Amniotic stem cell (primary cell): Measurements from ENCODE around the gene HPCAL1.

Source experiments
- DNase-seq: peaks from one replicate; lab custom pipeline; 2025; lab: John Stamatoyannopoulos, UW

Gene HPCAL1

DNA sequence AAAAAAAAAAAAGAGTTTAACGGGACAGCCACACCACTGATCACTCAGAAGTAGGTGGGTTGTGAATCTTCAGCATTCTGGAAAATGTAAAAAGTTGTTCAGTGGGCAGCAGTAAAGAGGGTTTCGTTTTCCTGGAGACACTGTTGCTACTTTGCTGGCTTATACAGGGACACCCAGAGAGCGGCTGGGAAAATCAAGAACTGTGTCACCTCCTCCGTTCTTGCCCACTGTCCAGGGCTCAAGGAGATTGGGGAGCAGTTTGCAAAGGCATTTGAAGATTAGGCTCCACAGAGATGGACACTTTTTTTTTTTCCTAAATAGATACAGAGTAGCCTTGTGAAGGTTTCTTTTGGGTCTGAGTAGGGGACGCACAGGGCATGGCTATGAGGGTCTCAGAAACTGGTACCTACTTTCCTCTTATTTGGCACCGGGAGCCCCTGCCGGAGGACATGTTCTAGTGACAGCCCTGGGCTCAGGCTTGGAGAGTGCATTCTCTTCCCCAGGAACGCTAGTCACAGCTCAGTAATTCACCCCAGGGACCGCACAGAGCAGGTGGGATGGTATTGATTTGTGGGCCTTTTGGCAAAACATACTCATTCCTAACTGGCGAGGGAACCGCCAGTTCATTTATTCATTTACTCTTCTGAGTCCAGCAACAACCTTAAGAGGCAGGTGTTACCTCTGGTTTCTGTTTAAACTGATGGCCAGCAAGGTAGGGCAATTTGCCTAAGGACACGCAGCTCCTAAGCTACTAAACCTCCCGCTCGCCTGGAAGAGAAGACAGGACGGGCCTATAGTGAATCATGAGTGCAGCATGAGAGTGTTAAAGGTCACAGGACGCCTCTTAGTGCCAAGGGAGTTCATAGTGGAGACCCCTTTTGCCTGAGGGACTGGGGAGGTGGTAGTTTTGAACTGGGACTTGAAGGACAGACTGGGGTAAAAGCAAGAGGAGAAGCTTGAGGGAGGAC is 53.1 kb downstream of the HPCAL1 start:
- no peak for DNase-seq

DNA sequence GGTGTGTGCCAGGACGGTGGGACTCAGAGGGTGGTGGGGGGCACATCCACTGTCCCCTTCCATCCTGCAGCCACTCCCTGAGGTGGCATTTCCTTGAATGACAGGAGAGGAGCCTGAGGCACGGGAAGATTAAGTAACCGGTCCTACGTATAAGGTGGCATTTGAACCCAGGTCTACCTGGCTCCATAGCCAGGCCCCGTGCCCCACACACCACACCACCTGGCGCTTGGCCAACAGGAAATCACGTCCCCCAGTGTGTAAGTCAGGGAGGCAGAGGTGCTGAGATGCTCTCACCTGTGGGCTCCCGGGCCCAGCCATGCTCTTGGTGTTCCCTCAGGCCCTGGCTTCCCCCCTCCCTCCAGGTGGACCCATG is 53.7 kb downstream of the HPCAL1 start:
- no peak for DNase-seq

DNA sequence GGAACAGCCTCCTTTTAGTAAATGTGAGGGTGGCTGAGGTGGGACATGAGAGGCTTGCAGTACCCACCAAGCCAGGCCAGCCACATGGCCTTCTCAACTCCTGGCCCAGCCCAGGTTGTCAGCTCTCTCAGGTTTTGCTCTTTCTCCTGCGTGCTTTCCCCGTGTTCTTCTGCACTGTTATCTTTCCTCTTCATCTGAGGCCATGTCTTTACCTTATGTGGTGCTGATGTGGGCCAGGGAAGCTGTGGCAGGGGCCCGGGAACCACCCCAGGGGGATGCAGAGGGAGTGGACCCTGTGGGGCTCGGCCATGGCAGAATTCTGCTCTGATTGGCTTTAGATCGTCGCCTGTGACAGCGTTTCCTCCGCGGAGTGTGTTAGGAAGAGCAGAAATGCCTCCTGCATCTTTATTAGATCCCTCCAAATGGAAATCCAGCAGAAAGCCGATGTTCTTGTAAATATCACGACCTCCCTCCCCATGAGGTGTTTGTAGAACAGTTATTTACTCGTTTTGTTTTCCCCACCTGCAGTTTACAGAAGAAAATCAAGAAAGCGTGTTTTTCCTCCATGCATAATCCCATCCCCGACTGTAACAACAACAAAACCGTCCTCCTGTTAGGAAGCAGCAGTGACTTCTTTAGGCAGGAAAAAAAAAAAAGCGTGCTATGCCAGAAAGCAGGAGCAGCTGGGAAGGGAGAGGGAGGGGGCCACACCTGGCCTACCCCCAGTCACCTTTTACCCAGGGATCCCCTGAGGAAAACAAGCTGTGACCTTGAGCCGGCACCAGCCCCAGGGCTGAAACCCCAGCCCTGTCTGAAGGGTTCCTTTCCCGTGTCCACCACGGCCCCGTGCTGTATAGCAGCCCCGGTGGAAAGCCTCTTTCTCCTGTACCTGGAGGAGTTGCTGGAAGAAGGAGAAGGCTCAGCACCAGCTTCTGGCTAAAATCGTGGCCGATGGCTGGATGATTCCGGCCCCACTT is 54.8 kb downstream of the HPCAL1 start:
- DNase-seq, result no peak

DNA sequence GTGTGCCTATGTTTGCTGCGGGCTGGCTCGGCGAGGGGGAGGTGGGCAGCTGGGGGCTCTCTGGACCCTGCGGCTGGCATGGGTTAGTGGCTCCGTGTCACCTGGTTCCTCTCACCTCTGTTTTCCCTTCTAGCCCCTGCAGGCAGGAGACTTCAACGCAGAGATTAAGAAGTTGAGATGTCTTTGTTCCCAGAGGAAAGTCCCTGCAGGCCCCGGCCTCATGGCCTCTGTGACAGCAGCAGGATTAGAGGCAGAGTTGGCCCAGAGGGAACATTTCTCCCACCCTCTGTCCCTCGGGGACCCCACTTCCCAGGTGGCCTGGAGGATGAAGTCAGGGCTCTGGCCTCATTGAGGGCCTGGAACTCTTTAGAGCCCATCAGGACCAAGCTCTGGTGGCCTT is 56.5 kb downstream of the HPCAL1 start:
- no peak for DNase-seq

DNA sequence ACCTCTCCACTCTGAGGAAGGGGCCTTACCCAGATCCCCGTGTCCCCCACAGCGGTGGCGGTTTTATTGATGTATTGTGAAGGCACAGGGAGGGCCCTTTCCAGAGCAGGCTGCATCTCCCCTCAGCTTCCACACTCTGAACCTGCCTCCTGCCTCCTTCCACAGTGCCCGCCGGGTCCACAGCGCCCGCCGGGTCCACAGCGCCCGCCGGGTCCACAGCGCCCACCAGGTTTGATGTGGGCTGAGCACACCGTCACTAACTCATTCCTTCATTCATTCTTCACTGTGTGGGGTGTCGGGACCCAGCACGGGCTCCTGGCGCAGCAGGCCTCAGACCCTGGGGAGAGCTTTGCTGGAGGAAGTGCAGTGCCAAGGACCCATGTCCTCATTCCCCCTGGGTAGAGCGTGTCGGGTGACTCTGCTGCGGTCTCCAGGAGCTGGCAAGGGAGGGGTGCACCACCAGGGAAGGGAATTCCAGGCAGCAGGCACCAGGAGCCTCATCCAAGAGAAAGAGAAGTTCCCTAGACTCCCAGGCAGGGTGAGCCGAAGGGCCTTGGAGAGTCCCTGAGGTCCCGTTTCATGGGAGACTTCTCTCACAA is 57.1 kb downstream of the HPCAL1 start:
- DNase-seq, result no peak

DNA sequence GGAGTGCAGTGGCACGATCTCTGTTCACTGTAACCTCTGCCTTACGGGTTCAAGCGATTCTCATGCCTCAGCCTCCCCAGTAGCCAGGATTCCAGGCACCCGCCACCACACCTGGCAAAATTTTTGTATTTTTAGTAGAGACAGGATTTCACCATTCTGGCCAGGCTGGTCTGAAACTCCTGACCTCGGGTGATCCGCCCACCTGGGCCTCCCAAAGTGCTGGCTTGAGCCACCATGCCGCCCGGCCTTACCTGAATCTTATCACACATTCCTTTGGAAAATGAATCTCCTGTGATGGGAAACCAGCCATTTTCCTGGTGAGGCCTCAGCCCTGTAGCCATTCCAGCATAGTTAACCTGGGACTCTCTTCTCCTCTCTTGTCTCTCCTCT is 57.8 kb downstream of the HPCAL1 start:
- no peak for DNase-seq

DNA sequence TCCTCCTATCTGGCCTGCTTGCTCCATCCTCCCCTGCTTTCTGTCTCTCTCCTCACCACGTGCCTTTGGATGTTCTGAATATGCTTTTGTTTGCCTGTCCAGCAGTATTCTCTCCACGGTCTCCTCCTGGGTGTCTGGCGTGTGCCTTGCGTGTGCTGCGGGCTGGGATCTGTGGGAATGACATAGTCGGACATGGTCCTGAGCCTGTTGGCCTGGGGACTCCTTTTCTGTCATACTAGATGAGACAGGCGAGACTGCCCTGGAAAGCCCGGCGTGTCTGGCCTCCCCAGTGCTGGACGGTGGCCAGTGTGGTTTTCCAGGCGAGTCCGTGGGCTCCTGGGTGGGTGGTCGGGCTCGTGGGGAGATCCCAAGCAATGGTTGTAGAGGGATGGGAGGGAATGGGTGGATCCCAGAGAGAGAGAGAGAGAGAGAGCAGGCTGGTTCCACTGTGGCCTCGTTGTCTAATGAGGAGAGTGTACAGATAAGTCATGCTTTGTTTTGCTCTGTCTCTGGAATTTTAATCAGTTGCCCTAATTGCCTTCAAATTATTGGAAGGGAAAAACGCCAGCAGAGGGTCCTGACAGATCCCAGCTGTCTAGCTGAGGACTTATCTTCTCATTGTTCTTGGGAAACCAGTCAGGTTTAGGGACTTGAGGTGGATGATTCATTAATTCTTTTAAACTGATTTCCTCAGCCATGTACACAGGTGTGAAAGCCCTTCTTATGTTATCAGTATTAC is 58.3 kb downstream of the HPCAL1 start:
- DNase-seq, result no peak

DNA sequence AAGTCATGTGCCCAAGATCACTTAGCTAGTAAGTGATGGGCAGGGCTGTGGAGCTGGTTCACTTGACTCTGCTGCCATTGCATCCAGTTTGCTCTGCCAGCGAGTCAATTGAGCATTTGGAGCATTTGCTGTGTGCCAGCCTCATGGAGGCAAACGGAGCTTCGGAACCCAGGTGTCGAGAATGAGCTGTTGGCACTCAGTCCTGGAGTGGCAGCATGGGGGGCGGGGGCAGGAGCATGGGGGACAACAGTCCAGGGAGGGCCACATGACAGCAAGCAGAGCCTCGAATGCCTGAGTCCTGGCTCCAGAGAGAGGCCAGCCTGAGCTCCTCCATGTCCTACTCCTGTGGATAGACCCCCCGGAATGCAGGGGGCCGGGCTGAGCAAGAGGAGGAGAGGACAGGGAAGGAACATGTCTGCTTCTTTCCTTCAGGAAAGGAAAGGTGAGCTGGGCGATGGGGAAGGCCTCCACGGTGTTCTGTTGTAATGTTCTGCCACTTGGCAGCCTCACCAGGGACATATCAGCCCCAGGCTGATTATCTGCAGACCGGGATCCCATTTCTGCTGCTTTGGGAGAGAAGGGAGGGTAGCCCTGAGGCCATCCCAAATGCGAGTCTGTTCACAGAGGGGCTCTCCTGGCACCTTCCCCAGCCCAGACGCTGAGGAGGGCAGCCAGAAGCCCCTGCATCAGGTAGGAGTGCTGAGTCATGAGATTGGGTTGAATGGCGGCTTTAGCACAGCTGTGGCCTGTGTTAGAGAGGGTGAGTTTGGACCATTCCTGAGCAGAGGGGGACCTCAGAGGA is 59.6 kb downstream of the HPCAL1 start:
- DNase-seq, result no peak

DNA sequence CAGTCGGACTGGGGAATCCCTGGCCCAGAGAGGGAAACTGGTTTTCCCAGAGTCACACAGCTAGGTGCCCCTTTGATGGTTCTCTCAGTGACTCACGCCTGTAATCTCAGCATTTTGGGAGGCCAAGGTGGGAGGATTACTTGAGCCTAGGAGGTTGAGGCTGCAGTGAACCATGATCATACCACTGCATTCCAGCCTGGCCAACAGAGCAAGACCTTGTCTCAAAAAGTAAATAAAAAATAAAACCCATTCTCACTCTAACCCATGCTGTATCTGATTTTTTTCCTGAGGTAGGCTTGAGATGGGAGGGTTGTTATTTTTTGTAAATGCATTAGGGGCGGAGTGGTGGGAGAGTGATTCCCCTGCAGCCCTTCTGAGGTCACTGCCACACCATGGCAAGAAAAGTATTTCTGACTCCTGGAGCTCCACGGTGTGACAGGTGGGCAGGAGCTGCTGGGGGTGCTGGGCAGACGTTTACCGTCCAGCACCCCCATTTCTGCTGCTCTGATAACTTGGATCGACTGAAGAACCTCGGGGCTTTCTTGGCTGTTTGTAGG is 60.3 kb downstream of the HPCAL1 start:
- no peak for DNase-seq

DNA sequence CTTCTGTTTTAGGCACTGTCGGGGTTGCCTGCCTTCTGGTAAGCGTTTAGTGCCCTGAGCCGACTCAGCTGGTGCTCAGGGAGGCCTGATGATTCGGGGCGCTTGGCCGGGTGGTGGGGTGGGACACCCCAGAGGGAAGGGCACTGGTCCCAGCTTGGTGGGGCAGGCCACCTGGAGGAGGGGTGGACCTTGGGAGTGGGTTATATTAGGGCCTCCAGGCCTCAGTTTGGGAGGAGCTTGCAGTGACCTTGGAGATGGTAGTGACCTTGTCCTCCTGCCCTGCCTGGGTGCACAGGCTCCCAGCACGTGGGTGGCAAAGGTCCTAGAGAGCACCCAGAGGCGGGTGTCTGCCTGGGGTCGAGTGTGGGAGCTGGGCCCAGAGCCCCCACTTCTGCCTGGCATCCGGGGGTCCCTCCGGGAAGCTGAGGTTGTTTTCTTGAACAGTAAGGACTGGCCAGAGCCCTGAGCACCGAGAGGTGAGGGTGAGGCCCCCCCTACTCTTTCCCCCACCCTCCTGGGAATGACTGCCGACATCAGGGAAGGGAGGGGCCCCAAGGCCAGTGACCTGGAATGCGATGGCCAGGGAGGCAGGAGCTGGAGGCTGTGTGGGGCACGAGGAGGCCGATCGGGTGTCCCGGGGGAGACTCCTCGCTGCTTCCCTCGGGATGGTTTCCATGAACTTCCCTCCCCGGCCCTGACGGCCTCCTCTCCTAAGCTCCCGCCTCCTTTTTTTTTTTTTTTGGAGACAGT is 61.3 kb downstream of the HPCAL1 start:
- no peak for DNase-seq

DNA sequence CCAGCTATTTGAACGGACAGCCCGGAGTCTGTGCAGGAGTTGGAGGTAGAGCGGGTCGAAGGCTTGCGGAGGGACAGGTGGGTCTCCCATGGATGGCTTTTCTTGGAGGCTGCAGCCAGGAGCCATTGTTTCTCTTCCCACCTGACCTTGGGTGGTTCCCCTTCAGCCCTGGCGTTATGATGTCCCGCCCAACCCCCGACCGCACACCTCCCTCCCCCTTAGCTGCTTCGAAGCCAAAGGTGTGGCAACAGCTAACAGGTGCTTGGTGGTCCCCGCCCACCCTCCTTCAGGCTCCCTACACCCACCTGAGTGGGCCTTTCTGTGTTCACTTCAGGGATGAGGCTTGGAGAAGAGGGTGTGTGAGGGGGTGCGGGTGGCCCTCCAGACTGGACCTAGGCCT is 62.7 kb downstream of the HPCAL1 start:
- no peak for DNase-seq

DNA sequence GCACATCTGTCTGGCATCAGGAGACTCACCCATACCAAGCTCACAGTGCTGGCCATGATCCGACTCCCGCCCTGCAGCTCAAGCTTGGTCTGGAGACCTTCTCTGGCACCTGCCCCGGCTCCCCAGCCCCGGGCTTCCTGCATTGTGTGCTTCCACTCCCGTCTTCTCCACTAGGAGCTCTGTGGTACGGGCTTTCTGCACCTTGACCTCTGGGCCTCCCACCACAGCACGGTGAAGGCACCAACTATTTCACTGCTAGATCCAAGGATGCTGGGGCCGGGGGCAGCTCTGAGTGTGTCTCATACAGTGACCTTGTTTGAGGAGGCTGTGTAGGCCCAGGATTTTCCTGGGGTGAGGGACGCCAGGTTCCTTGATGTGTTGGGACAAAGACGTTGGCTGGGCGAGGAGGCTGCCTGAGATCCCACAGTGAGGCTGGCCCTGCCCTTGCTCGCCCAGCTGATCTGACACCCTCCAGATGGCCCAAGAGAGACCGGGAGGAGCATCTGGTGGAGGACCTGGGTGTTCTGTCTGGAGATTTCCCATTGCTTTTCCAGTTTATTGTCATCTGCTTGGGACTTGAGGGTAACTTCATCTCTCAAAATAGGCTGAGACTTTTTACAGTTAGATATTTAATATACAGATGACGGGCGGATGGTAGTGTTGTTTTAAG is 64.0 kb downstream of the HPCAL1 start:
- DNase-seq, result no peak

DNA sequence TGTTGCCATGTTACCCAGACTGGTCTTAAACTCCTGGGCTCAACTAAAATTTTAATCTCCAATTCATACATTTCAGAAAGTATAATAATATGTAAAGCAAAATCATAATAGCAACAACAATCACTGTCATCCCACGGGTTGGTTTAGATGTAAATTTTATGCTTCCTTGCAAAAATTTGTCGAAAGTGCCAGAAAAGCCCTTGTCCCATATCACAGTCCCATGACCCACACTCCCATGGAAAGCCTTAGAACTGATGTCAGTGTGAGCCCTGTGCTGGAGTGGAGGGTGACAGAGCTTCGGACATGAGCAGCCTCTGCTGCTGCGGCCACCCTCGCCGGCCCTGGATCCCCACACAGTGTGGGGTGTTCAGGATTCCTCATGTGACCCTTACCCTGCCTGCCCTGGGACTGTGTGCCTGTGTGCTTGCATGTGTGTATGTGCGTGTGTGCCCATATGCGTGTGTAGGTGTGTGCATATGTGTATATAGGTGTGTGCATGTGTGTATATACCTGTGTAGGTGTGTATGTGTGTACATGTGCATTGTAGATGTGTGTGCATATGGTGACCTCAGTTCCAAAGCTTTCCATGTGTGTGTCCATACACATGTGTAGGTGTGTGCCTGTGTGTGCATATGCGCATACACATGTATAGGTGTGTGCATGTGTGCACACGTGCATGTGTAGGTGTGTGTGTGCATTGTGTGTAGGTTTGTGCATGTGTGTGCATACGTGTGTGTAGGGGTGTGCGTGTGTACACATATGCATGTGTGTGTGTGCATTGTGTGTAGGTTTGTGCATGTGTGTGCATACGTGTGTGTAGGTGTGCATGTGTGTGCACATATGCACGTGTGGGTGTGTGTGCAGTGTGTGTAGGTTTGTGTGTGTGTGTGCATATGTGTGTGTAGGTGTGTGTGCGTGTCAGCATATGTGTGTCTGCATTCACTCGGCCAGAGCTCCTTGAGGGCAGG is 65.1 kb downstream of the HPCAL1 start:
- DNase-seq, result no peak

DNA sequence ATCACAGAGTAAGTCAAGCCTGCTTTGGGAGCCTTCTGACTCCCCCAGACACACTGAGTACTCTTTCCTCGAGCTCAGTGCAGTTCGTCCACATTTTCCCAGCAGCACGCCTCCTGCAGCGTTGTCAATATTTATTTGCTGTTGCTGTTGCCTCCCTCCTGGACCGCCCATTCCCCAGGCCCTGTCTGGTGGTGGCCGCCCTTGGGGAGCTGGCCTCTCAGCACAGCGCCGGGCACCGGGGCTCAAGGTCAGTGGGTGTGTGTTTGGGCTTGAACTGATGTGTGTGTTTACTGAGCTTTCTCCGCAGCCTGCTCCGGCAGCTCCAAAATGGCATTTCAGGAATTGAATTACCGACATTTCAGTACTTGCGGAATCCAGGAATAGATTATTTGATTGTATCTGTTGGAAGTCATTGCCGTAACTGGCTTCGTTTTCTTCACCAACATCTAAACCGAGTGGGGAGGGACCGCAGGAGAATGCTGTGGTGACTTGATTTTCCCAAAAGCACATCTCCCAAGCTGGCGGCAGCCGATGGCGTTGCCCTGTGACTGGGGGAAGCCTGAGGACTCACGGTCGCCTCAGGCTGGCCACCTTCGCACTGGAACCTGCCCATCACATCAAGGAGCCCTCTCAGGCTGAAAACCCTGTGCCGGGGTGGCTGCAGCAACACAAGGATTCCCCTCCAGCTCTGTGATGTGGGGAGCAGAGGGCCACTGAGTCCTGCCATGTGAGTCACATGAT is 66.0 kb downstream of the HPCAL1 start:
- no peak for DNase-seq

DNA sequence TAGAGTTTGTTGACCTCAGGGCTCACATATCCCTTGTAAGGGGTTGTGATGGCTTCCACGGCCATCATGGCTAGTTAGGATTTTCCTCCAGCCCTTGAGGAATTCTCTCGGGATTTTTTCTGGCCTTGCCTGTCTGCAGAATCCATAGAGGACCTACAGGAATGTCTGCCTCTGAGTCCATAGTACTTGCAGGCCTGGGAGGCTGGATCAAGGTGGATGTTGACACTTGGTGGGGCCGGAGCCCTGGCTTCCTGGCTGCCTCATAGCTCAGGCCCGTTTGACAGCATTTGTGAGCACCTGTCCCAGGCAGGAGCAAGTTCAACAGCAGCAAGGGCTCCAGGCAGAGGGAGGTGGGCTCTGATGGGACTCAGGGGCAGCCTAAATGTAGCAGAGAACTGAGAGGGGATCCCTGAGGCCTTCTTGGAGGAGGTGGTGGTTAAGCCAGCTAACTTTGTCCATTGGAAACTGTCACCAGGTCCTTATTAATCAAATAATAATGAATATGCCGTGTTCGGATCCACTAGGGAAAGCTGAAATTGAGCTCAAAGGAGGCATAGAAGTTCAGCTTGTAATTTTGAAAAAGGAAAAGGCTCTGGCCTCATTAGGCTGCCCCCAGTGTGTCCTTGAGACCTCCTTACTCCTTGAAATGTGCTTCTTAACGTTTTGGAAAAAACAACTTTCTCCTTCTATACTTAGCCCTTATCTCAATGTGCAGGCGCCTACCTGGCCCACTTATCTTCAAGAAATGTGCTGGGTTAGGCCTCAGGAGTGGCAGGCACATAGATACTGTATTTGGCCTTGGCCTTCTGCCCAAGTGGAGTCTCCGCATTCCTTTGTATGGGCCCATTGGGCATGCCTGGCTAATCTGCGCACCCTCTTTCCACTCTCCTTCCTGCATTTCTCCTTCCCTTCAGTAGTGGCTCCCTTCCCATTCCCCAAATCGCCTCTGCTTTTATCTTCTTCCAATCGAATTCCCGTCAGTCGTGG is 66.9 kb downstream of the HPCAL1 start:
- DNase-seq, result no peak

DNA sequence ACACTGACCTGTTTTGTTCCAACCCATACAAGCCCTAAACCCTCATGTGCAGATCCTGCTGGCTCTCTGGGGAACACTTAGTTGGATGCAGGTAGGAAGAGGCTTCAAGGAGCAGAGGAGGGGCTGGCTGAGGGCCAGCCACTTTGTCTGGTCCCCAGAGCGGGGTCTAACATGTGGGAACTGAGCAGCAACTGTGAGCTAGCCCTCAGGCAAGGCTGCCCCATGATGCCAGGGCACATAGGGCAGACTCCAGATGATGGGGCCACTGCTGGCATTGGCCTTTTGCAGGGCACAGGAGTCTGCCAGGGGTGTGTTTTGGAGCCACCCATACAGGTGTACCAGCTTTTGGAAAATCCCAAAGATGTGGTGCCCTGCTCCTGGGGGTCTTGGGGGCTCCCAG is 67.7 kb downstream of the HPCAL1 start:
- no peak for DNase-seq
